Stimulated activated CD8-positive, alpha-beta memory T cell treated with anti-CD3 and anti-CD28 coated beads, Interleukin-4, amount 100 ng/mL, for 4 hours (primary cell): ENCODE results near the gene LAMTOR4.
"Not testable (repeated sequence)": the region's sequence is repeated elsewhere in the genome, so short reads cannot be mapped to it uniquely, and the experiment has no call there.

Experiments used
- DNase-seq, 2 donors: peaks; one replicate each; pipeline ENCODE4 v3.0.0-alpha.2; 2020; ENCODE audit warnings: low read depth in 2 of 2, low spot score in 1 of 2

LAMTOR4 gene

GRCh38 chr7:100170101-100170897 lies 21.6 kb downstream of the LAMTOR4 start:
- no peak for DNase-seq

GRCh38 chr7:100171087-100171681 lies 22.5 kb downstream of the LAMTOR4 start:
- DNase-seq = no peak

- no peak for DNase-seq
Measured at GRCh38 chr7:100171840-100172239, 23.1 kb downstream of the LAMTOR4 start.

GRCh38 chr7:100173806-100174495 lies 25.2 kb downstream of the LAMTOR4 start:
- DNase-seq = no peak

- no peak for DNase-seq
Measured at GRCh38 chr7:100174582-100174981, 25.9 kb downstream of the LAMTOR4 start.

- no peak for DNase-seq
Measured at GRCh38 chr7:100175296-100175935, 26.7 kb downstream of the LAMTOR4 start.

GRCh38 chr7:100176096-100177044 lies 27.7 kb downstream of the LAMTOR4 start:
- DNase-seq = no peak

GRCh38 chr7:100177045-100178001 lies 28.6 kb downstream of the LAMTOR4 start, which contains the start of the genes GPC2 and STAG3:
Gene GPC2 (minus strand): TSS chr7:100177381. CDS start chr7:100177199, 182 bp downstream.
Gene STAG3 (plus strand): TSS chr7:100177918. CDS start chr7:100180557, 2,639 bp downstream.
- DNase-seq = peak; percentile 94 to 96

GRCh38 chr7:100180084-100180483 lies 31.4 kb downstream of the LAMTOR4 start:
- DNase-seq = not testable (repeated sequence)

GRCh38 chr7:100182616-100183015 lies 33.9 kb downstream of the LAMTOR4 start:
- not testable (repeated sequence) for DNase-seq

- not testable (repeated sequence) for DNase-seq
Measured at GRCh38 chr7:100183090-100183489, 34.4 kb downstream of the LAMTOR4 start.

GRCh38 chr7:100185726-100186125 lies 37.0 kb downstream of the LAMTOR4 start:
- DNase-seq = no peak

GRCh38 chr7:100189061-100189460 lies 40.3 kb downstream of the LAMTOR4 start:
- DNase-seq = no peak

GRCh38 chr7:100190048-100190711 lies 41.5 kb downstream of the LAMTOR4 start:
- DNase-seq = no peak

GRCh38 chr7:100191775-100192174 lies 43.1 kb downstream of the LAMTOR4 start:
- DNase-seq = no peak

- not testable (repeated sequence) for DNase-seq
Measured at GRCh38 chr7:100192281-100192862, 43.7 kb downstream of the LAMTOR4 start.

- DNase-seq = no peak
Measured at GRCh38 chr7:100192969-100193368, 44.3 kb downstream of the LAMTOR4 start.

- no peak for DNase-seq
Measured at GRCh38 chr7:100195222-100195621, 46.5 kb downstream of the LAMTOR4 start.
